ENCODE data around the gene ELF5.

Gene ELF5

DNA sequence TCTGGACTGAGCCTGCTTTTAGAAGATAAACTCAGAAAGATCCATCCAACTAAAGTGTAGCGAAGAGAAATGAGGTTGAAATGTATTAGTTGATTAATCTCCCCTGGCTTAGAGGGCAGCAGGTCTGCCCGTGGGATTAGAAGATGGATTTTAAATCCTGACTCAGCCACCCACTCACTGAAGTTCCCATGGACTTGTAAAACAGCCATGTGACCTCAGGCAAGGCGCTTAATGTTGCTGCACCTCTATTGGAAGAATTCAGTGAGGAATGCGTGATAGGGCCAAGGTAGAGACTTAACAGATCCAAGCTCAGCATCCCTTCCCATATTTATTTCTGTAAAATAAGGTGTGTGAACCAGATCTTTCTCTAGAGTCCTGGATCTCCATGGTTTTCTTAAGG, 45.1 kb upstream of the ELF5 start:
- Histone ChIP-seq H3K4me3 (replicated peaks; ENCODE audit: insufficient read depth, low read length) (no peak overlapping the region), H3K27ac (replicated peaks) (no peak overlapping the region), H3K27me3 (ENCODE audit: insufficient read depth, poor library complexity, severe bottlenecking) (peaks cover 2% of the 10 kb centered on the region)
- no peak for TF ChIP-seq POLR2AphosphoS5 (IDR thresholded peaks at IDR 0.05; ENCODE audit: low read depth)
- no peak for TF ChIP-seq SPI1 (IDR thresholded peaks at IDR 0.05; ENCODE audit: borderline replicate concordance, low read depth)
- TF ChIP-seq, protein P1, sequence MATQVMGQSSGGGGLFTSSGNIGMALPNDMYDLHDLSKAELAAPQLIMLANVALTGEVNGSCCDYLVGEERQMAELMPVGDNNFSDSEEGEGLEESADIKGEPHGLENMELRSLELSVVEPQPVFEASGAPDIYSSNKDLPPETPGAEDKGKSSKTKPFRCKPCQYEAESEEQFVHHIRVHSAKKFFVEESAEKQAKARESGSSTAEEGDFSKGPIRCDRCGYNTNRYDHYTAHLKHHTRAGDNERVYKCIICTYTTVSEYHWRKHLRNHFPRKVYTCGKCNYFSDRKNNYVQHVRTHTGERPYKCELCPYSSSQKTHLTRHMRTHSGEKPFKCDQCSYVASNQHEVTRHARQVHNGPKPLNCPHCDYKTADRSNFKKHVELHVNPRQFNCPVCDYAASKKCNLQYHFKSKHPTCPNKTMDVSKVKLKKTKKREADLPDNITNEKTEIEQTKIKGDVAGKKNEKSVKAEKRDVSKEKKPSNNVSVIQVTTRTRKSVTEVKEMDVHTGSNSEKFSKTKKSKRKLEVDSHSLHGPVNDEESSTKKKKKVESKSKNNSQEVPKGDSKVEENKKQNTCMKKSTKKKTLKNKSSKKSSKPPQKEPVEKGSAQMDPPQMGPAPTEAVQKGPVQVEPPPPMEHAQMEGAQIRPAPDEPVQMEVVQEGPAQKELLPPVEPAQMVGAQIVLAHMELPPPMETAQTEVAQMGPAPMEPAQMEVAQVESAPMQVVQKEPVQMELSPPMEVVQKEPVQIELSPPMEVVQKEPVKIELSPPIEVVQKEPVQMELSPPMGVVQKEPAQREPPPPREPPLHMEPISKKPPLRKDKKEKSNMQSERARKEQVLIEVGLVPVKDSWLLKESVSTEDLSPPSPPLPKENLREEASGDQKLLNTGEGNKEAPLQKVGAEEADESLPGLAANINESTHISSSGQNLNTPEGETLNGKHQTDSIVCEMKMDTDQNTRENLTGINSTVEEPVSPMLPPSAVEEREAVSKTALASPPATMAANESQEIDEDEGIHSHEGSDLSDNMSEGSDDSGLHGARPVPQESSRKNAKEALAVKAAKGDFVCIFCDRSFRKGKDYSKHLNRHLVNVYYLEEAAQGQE (IDR thresholded peaks at IDR 0.05; ENCODE audit: insufficient replicate concordance, low read depth): no peak
- TF ChIP-seq, protein P2, sequence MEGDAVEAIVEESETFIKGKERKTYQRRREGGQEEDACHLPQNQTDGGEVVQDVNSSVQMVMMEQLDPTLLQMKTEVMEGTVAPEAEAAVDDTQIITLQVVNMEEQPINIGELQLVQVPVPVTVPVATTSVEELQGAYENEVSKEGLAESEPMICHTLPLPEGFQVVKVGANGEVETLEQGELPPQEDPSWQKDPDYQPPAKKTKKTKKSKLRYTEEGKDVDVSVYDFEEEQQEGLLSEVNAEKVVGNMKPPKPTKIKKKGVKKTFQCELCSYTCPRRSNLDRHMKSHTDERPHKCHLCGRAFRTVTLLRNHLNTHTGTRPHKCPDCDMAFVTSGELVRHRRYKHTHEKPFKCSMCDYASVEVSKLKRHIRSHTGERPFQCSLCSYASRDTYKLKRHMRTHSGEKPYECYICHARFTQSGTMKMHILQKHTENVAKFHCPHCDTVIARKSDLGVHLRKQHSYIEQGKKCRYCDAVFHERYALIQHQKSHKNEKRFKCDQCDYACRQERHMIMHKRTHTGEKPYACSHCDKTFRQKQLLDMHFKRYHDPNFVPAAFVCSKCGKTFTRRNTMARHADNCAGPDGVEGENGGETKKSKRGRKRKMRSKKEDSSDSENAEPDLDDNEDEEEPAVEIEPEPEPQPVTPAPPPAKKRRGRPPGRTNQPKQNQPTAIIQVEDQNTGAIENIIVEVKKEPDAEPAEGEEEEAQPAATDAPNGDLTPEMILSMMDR (IDR thresholded peaks at IDR 0.05; ENCODE audit: insufficient read depth, low read length): no peak
- no peak for TF ChIP-seq GABPA (IDR thresholded peaks at IDR 0.05; ENCODE audit: low read depth)
- no peak for DNase-seq (ENCODE audit: low read depth in 1 of 2, low spot score in 1 of 2)

DNA sequence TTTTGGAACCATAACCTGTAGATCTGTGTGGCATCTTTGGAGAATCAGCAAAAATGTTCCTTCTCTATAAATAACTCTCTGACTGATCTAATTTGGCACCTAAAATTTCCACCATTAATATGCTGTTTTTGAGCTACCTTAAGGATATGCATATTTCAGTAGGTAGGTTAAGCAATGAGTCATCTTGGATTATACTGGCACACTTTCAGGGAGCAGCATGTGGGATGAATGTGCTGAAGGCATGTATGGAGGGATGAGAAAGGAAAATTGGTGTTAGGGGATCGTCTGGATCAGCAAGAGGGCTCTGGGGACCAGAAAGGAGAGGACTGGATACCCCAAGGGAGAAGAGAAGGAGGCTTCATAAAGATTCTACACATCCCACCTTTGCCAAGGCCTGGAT, 44.6 kb upstream of the ELF5 start:
- Histone ChIP-seq H3K27ac (replicated peaks) (no peak overlapping the region), H3K4me3 (replicated peaks; ENCODE audit: insufficient read depth, low read length) (no peak overlapping the region), H3K27me3 (ENCODE audit: insufficient read depth, poor library complexity, severe bottlenecking) (peaks cover 2% of the 10 kb centered on the region)
- TF ChIP-seq POLR2AphosphoS5 (IDR thresholded peaks at IDR 0.05; ENCODE audit: low read depth): no peak
- TF ChIP-seq SPI1 (IDR thresholded peaks at IDR 0.05; ENCODE audit: borderline replicate concordance, low read depth): no peak
- TF ChIP-seq, protein P1 (IDR thresholded peaks at IDR 0.05; ENCODE audit: insufficient replicate concordance, low read depth): no peak
- no peak for DNase-seq (ENCODE audit: low read depth in 1 of 2, low spot score in 1 of 2)

DNA sequence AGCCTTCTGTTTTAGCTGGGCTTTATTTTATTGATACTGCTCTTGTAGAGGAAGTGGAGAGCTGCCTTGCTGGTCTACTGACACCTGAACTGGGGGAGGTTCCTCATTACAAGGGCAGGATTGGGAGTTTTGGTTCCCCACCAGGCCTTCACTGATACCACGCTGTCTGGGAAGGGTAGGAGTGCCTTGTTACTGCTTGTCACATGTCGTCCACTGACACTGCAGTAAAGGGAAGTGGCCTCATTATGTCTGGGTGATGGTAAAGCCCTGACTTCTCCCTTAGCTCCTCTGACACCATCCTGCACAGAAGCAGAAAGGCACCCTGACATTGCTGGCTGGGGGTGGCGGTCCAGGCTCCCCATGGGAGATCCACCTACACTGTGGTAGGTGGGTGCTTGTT, 38.7 kb upstream of the ELF5 start:
- no peak overlapping the region for H3K4me3 ChIP-seq (replicated peaks; ENCODE audit: insufficient read depth, low read length)
- DNase-seq (ENCODE audit: low read depth in 1 of 2, low spot score in 1 of 2): peak; percentile 35 to 81
- H3K27ac ChIP-seq (replicated peaks): no peak overlapping the region
- no peaks in the 10 kb centered on the region for H3K27me3 ChIP-seq (ENCODE audit: insufficient read depth, poor library complexity, severe bottlenecking)
- TF ChIP-seq, protein P1 (IDR thresholded peaks at IDR 0.05; ENCODE audit: insufficient replicate concordance, low read depth): no peak
- TF ChIP-seq GABPA (IDR thresholded peaks at IDR 0.05; ENCODE audit: low read depth) (no peak), POLR2AphosphoS5 (IDR thresholded peaks at IDR 0.05; ENCODE audit: low read depth) (no peak; the same call in 1 of the 2 replicates), SPI1 (IDR thresholded peaks at IDR 0.05; ENCODE audit: borderline replicate concordance, low read depth) (peak; percentile 94)
- TF ChIP-seq, protein P2 (IDR thresholded peaks at IDR 0.05; ENCODE audit: insufficient read depth, low read length): no peak

All from HL-60 (cell line).